Measurements from ENCODE around the gene SAGE1.
"Not testable (repeated sequence)": the region's sequence is repeated elsewhere in the genome, so short reads cannot be mapped to it uniquely, and the experiment has no call there.

Gene SAGE1

GRCh38 chrX:135893294-135893817 lies at the start of gene SAGE1, which contains the start of gene CT45A10:
SAGE1 (plus strand) TSS chrX:135893716; CDS start chrX:135896243, 2,527 bp downstream.
CT45A10 (minus strand) TSS chrX:135893444; CDS start chrX:135885344, 8,100 bp downstream.
- DNase-seq, result no peak

GRCh38 chrX:135854438-135854837 lies 39.1 kb upstream of the SAGE1 start, which contains the start of gene CT45A8:
CT45A8 (minus strand) TSS chrX:135854538; CDS start chrX:135850783, 3,755 bp downstream.
- DNase-seq, result not testable (repeated sequence)

- not testable (repeated sequence) for DNase-seq
Measured at GRCh38 chrX:135871712-135872111, 21.8 kb upstream of the SAGE1 start, which contains the start of gene CT45A9. CT45A9 (minus strand) TSS chrX:135871812; CDS start chrX:135868061, 3,751 bp downstream.

- not testable (repeated sequence) for DNase-seq
Measured at GRCh38 chrX:135882741-135883140, 10.8 kb upstream of the SAGE1 start.

- DNase-seq, result not testable (repeated sequence)
Measured at GRCh38 chrX:135888230-135888629, 5.3 kb upstream of the SAGE1 start.

GRCh38 chrX:135888976-135889375 lies 4.5 kb upstream of the SAGE1 start:
- peak in 1 of 4 experiments; percentile 1 for DNase-seq

GRCh38 chrX:135890087-135890585 lies 3.4 kb upstream of the SAGE1 start:
- no peak for DNase-seq

- DNase-seq, result no peak
Measured at GRCh38 chrX:135892781-135893180, 735 bp upstream of the SAGE1 start.

GRCh38 chrX:135910251-135910650 lies 16.7 kb downstream of the SAGE1 start:
- DNase-seq, result no peak

GRCh38 chrX:135914404-135914803 lies 20.9 kb downstream of the SAGE1 start:
- DNase-seq, result no peak

GRCh38 chrX:135920516-135920915 lies 27.0 kb downstream of the SAGE1 start:
- DNase-seq, result not testable (repeated sequence)

GRCh38 chrX:135923353-135923752 lies 29.8 kb downstream of the SAGE1 start:
- DNase-seq, result no peak

GRCh38 chrX:135927897-135928296 lies 34.4 kb downstream of the SAGE1 start:
- DNase-seq, result no peak

GRCh38 chrX:135931644-135932487 lies 38.4 kb downstream of the SAGE1 start:
- peak in 2 of 4 experiments; percentile 0 to 1 for DNase-seq

GRCh38 chrX:135944486-135944885 lies 51.0 kb downstream of the SAGE1 start:
- no peak for DNase-seq

- no peak for DNase-seq
Measured at GRCh38 chrX:135951291-135951690, 57.8 kb downstream of the SAGE1 start.
